Measurements from ENCODE around the gene CRB3.

CRB3 gene

GRCh38 chr19:6491802-6492592 lies 27.9 kb downstream of the CRB3 start:
- no peak for TF ChIP-seq CTCF (IDR thresholded peaks at IDR 0.05; ENCODE audit: low read depth, low read length, missing control alignments)
- no peak overlapping the region for H3K4me3 ChIP-seq (replicated peaks; ENCODE audit: low read depth, low read length)
- DNase-seq (ENCODE audit: extremely low read depth, low read depth), result no peak

GRCh38 chr19:6494438-6495036 lies 30.5 kb downstream of the CRB3 start:
- H3K4me3 ChIP-seq (replicated peaks; ENCODE audit: low read depth, low read length), result no peak overlapping the region
- no peak for DNase-seq (ENCODE audit: extremely low read depth, low read depth)
- TF ChIP-seq CTCF (IDR thresholded peaks at IDR 0.05; ENCODE audit: low read depth, low read length, missing control alignments), result no peak

GRCh38 chr19:6495947-6496346 lies 31.9 kb downstream of the CRB3 start:
- DNase-seq (ENCODE audit: extremely low read depth, low read depth), result no peak
- no peak for TF ChIP-seq CTCF (IDR thresholded peaks at IDR 0.05; ENCODE audit: low read depth, low read length, missing control alignments)
- H3K4me3 ChIP-seq (replicated peaks; ENCODE audit: low read depth, low read length), result no peak overlapping the region

- H3K4me3 ChIP-seq (replicated peaks; ENCODE audit: low read depth, low read length), result no peak overlapping the region
- no peak for TF ChIP-seq CTCF (IDR thresholded peaks at IDR 0.05; ENCODE audit: low read depth, low read length, missing control alignments)
- DNase-seq (ENCODE audit: extremely low read depth, low read depth), result no peak
Observed at GRCh38 chr19:6498294-6499036, 34.4 kb downstream of the CRB3 start.

GRCh38 chr19:6499052-6499790 lies 35.1 kb downstream of the CRB3 start:
- no peak for DNase-seq (ENCODE audit: extremely low read depth, low read depth)
- no peak overlapping the region for H3K4me3 ChIP-seq (replicated peaks; ENCODE audit: low read depth, low read length)

More at GRCh38 chr19:6499052-6499790, 35.1 kb downstream of the CRB3 start:
- TF ChIP-seq CTCF (IDR thresholded peaks at IDR 0.05; ENCODE audit: low read depth, low read length, missing control alignments), result no peak

Measured in HFF-Myc (cell line).